HG03520 (cell line): ENCODE results near the gene VENTX.

Experiments used
- ATAC-seq: cut with Tn5 transposase; IDR thresholded peaks from one replicate; pipeline ENCODE4 v1.9.1; 2021; ENCODE audit warnings: mild to moderate bottlenecking, moderate library complexity; ENCODE audit not compliant: unreplicated experiment

VENTX gene

GRCh38 chr10:133235265-133235855, 2.3 kb upstream of the VENTX start:
- ATAC-seq, result no peak

GRCh38 chr10:133235932-133236331, 1.7 kb upstream of the VENTX start:
- ATAC-seq, result no peak

GRCh38 chr10:133236401-133237240, 1.0 kb upstream of the VENTX start:
- ATAC-seq, result no peak

GRCh38 chr10:133237241-133237587, 441 bp upstream of the VENTX start:
- no peak for ATAC-seq

GRCh38 chr10:133238466-133238804, 780 bp downstream of the VENTX start:
- no peak for ATAC-seq

GRCh38 chr10:133239990-133240389, 2.3 kb downstream of the VENTX start:
- no peak for ATAC-seq

GRCh38 chr10:133241501-133242205, 4.0 kb downstream of the VENTX start:
- ATAC-seq, result peak; percentile 42

GRCh38 chr10:133242611-133243356, 5.1 kb downstream of the VENTX start:
- no peak for ATAC-seq

GRCh38 chr10:133243593-133243992, 5.9 kb downstream of the VENTX start:
- ATAC-seq, result no peak

GRCh38 chr10:133245439-133246235, 8.0 kb downstream of the VENTX start:
- ATAC-seq, result no peak

- ATAC-seq, result no peak
These were observed 8.6 kb downstream of the VENTX start for GRCh38 chr10:133246236-133246626.

- ATAC-seq, result no peak
These were observed 10.2 kb downstream of the VENTX start for GRCh38 chr10:133247681-133248333.

GRCh38 chr10:133248334-133248715, 10.7 kb downstream of the VENTX start:
- no peak for ATAC-seq

GRCh38 chr10:133249094-133249780, 11.6 kb downstream of the VENTX start:
- ATAC-seq, result no peak

- ATAC-seq, result no peak
These were observed 12.5 kb downstream of the VENTX start for GRCh38 chr10:133249975-133250754.

- ATAC-seq, result no peak
These were observed 13.9 kb downstream of the VENTX start for GRCh38 chr10:133251388-133252222.

GRCh38 chr10:133252223-133252552, 14.5 kb downstream of the VENTX start:
- no peak for ATAC-seq

- ATAC-seq, result no peak
These were observed 15.8 kb downstream of the VENTX start for GRCh38 chr10:133253361-133253955.
